GM12878 (cell line): ENCODE measurements around the gene TNFSF12. TPM values are rescaled to one million over a fixed set of nuclear protein-coding genes. Genes with fewer than 3 reads are reported as not detected.

Source experiments
- ASH2L ChIP-seq: fragments of 300-600, 200-600 bp; sonication (generic); IDR thresholded peaks from 2 replicates; pipeline ENCODE4 v1.6.1; 2017; ENCODE audit warnings: low read depth, mild to moderate bottlenecking, borderline replicate concordance
- ATF3 ChIP-seq: IDR thresholded peaks from 2 replicates; pipeline ENCODE4 v1.6.1; 2011; ENCODE audit warnings: low read depth, mild to moderate bottlenecking, low read length, moderate library complexity, borderline replicate concordance; ENCODE audit errors: extremely low read depth
- BHLHE40 ChIP-seq, 2 experiments: fragments of 450-650 bp in 1 of 2; IDR thresholded peaks; 2 replicates each; pipeline ENCODE4 v1.6.1; 2011 to 2017; ENCODE audit warnings: low read depth in 2 of 2, borderline replicate concordance in 1 of 2, improper control_type of control experiment in 1 of 2, low read length in 1 of 2, mild to moderate bottlenecking in 1 of 2
- BMI1 ChIP-seq: fragments of 450-650 bp; IDR thresholded peaks from 2 replicates; pipeline ENCODE4 v1.6.1; 2016; ENCODE audit warnings: mild to moderate bottlenecking, moderate library complexity, borderline replicate concordance
- CHD2 ChIP-seq: IDR thresholded peaks from 2 replicates; pipeline ENCODE4 v1.6.1; 2011; ENCODE audit warnings: low read depth, low read length, improper control_type of control experiment, borderline replicate concordance
- EED ChIP-seq: sonication (generic); IDR thresholded peaks from 2 replicates; pipeline ENCODE4 v1.6.1; 2016; ENCODE audit warnings: antibody characterized with exemption, low read depth
- EZH2 ChIP-seq: IDR thresholded peaks from 2 replicates; pipeline ENCODE4 v1.6.1; 2012; ENCODE audit warnings: low read depth, mild to moderate bottlenecking, control low read depth, inconsistent platforms, low read length, borderline replicate concordance; ENCODE audit not compliant: control insufficient read depth
- JUNB ChIP-seq: IDR thresholded peaks from 2 replicates; pipeline ENCODE4 v1.6.1; 2016; ENCODE audit warnings: antibody characterized with exemption, mild to moderate bottlenecking
- KDM1A ChIP-seq: fragments of 200-600 bp; sonication (generic); IDR thresholded peaks from 2 replicates; pipeline ENCODE4 v1.6.1; 2016; ENCODE audit warnings: borderline replicate concordance
- KLF5 ChIP-seq: fragments of 450-650 bp; IDR thresholded peaks from 2 replicates; pipeline ENCODE4 v1.6.1; 2014; ENCODE audit warnings: mild to moderate bottlenecking; ENCODE audit not compliant: partially characterized antibody
- MEF2B ChIP-seq: fragments of 450-650 bp; IDR thresholded peaks from 2 replicates; pipeline ENCODE4 v1.6.1; 2018; ENCODE audit warnings: mild to moderate bottlenecking, moderate library complexity; ENCODE audit not compliant: partially characterized antibody, poor library complexity, severe bottlenecking
- PAX5 ChIP-seq: IDR thresholded peaks from 2 replicates; pipeline ENCODE4 v1.6.1; 2011; ENCODE audit warnings: low read depth, low read length, borderline replicate concordance
- POLR2AphosphoS2 ChIP-seq: IDR thresholded peaks from 2 replicates; pipeline ENCODE4 v1.6.1; 2011; ENCODE audit warnings: low read depth, mild to moderate bottlenecking, low read length, improper control_type of control experiment, moderate library complexity
- RAD51 ChIP-seq: fragments of 450-650 bp; IDR thresholded peaks from 2 replicates; pipeline ENCODE4 v1.6.1; 2016; ENCODE audit warnings: moderate library complexity, mild to moderate bottlenecking, inconsistent platforms
- RBBP5 ChIP-seq: fragments of 200-600 bp; sonication (generic); conservative IDR thresholded peaks from 2 replicates; pipeline ENCODE4 v1.6.1; 2016
- RUNX3 ChIP-seq: IDR thresholded peaks from 2 replicates; pipeline ENCODE4 v1.6.1; 2012; ENCODE audit warnings: low read length, inconsistent platforms
- SMAD5 ChIP-seq: IDR thresholded peaks from 2 replicates; pipeline ENCODE4 v1.6.1; 2016; ENCODE audit warnings: antibody characterized with exemption, low read depth
- SPI1 ChIP-seq: IDR thresholded peaks from 2 replicates; pipeline ENCODE4 v1.6.1; 2011; ENCODE audit warnings: low read depth, mild to moderate bottlenecking, low read length, moderate library complexity, borderline replicate concordance; ENCODE audit not compliant: insufficient read depth
- SREBF1 ChIP-seq: IDR thresholded peaks from 2 replicates; pipeline ENCODE4 v1.6.1; 2012; ENCODE audit warnings: mild to moderate bottlenecking, low read length
- ZNF687 ChIP-seq: fragments of 450-650 bp; IDR thresholded peaks from 2 replicates; pipeline ENCODE4 v1.6.1; 2017; ENCODE audit warnings: mild to moderate bottlenecking, moderate library complexity
- ZZZ3 ChIP-seq: IDR thresholded peaks from 2 replicates; pipeline ENCODE4 v1.6.1; 2011; ENCODE audit warnings: low read depth; ENCODE audit not compliant: control insufficient read depth, insufficient read length
- polyA plus RNA-seq, 11 experiments: library from polyadenylated mRNA; depleted of rRNA in 4 of 11; unstranded in 6 of 11; stranded (reverse) in 5 of 11; fragments of >200 nt; fragmentation: Nextera tagmentation in 4 of 11; fragmentation: Illumina TruSeq in 1 of 11; extraction: Ambion mirVana in 4 of 11; extraction: Trizol in 1 of 11; gene quantifications; 1 replicate in 1 of 11; 2 replicates in 10 of 11; pipeline versions ENCODE4 v1.2.1 to v1.2.3, GENCODE V29; 2011 to 2016; ENCODE audit warnings: inconsistent platforms in 2 of 11, missing spikeins in 2 of 11, low read depth in 1 of 11
- total RNA-seq, 4 experiments: library from RNA; depleted of rRNA in 3 of 4; stranded (reverse); fragments of >200 nt in 3 of 4; fragmentation: Illumina TruSeq in 1 of 4; extraction: Trizol in 1 of 4; gene quantifications; 2 replicates each; pipeline versions ENCODE4 v1.2.1 to v1.2.3, GENCODE V29; 2013 to 2021
- TF ChIP-seq, protein P1 (sequence below): fragments of 450-650 bp; IDR thresholded peaks from 2 replicates; pipeline ENCODE4 v1.6.1; 2016; ENCODE audit warnings: mild to moderate bottlenecking, moderate library complexity, borderline replicate concordance

TNFSF12 gene
- total and polyA plus RNA-seq, 10 of the 15 experiments (the other 5 are each of a cell fraction or from before 2014, with no cell fraction given): 0.32 to 7.0 (median 2.6) TPM

DNA sequence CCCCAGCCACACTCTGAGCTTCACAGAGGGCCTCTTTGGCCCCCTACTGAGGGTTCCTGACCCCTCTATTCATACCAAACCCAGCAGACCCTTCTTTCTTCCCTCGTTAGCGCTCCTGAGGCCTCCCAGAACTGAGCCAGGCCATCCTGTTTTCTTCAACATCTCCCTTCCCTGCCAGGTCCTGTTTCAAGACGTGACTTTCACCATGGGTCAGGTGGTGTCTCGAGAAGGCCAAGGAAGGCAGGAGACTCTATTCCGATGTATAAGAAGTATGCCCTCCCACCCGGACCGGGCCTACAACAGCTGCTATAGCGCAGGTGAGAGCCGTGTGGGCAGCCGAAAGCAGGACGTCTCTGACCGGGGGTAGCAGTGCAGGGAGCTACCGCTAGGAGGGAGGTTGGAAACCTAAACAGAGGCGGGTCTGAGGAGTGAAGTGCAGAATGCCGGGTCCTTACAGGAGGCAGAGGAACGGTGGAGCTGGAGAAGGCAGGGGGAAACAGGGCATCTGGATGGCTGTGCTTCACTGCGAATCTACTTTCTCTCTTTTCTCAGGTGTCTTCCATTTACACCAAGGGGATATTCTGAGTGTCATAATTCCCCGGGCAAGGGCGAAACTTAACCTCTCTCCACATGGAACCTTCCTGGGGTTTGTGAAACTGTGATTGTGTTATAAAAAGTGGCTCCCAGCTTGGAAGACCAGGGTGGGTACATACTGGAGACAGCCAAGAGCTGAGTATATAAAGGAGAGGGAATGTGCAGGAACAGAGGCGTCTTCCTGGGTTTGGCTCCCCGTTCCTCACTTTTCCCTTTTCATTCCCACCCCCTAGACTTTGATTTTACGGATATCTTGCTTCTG, 11.5 kb downstream of the TNFSF12 start (continued):
- TF ChIP-seq BHLHE40 (IDR thresholded peaks at IDR 0.05; ENCODE audit: borderline replicate concordance in 1 of 2, low read depth in 2 of 2, low read length in 1 of 2) (peak in 1 of 2 experiments; percentile 22; a peak in 1 of 4 replicates), PAX5 (no peak), JUNB (no peak), MEF2B (no peak), SMAD5 (no peak), RAD51 (no peak), SPI1 (no peak), CHD2 (no peak), BMI1 (no peak), KLF5 (no peak), ZNF687 (no peak), KDM1A (no peak), RUNX3 (no peak), EZH2 (no peak), ZZZ3 (no peak), SREBF1 (no peak), ATF3 (no peak), EED (peak; percentile 35; the same call in 1 of the 2 replicates), RBBP5 (no peak), ASH2L (no peak), POLR2AphosphoS2 (no peak)
- TF ChIP-seq, protein P1, sequence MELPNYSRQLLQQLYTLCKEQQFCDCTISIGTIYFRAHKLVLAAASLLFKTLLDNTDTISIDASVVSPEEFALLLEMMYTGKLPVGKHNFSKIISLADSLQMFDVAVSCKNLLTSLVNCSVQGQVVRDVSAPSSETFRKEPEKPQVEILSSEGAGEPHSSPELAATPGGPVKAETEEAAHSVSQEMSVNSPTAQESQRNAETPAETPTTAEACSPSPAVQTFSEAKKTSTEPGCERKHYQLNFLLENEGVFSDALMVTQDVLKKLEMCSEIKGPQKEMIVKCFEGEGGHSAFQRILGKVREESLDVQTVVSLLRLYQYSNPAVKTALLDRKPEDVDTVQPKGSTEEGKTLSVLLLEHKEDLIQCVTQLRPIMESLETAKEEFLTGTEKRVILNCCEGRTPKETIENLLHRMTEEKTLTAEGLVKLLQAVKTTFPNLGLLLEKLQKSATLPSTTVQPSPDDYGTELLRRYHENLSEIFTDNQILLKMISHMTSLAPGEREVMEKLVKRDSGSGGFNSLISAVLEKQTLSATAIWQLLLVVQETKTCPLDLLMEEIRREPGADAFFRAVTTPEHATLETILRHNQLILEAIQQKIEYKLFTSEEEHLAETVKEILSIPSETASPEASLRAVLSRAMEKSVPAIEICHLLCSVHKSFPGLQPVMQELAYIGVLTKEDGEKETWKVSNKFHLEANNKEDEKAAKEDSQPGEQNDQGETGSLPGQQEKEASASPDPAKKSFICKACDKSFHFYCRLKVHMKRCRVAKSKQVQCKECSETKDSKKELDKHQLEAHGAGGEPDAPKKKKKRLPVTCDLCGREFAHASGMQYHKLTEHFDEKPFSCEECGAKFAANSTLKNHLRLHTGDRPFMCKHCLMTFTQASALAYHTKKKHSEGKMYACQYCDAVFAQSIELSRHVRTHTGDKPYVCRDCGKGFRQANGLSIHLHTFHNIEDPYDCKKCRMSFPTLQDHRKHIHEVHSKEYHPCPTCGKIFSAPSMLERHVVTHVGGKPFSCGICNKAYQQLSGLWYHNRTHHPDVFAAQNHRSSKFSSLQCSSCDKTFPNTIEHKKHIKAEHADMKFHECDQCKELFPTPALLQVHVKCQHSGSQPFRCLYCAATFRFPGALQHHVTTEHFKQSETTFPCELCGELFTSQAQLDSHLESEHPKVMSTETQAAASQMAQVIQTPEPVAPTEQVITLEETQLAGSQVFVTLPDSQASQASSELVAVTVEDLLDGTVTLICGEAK: no peak
